ENCODE results near the gene EDIL3. TPM values are rescaled to one million over a fixed set of nuclear protein-coding genes. Genes with fewer than 3 reads are reported as not detected.

EDIL3 gene
- total RNA-seq, 6 donors from 2014 or later: 14.7 to 40.1 (median 17.7) TPM

GRCh38 chr5:84275609-84276008, 109.1 kb downstream of the EDIL3 start:
- peaks cover 0 to 4% (median 0%) of the 10 kb centered on the region in 4 donors for H3K4me1 ChIP-seq
- H3K4me3 ChIP-seq: no peak overlapping the region
- WGBS, 2 donors: 93 to 97% methylated on average over 1 of the region's 1 CpG
- TF ChIP-seq POLR2A (IDR thresholded peaks at IDR 0.05) (no peak), EP300 (IDR thresholded peaks at IDR 0.05) (no peak), CTCF (IDR thresholded peaks at IDR 0.05) (no peak), POLR2AphosphoS5 (IDR thresholded peaks at IDR 0.05) (no peak)
- no peak overlapping the region for H3K27ac ChIP-seq
- H3K9me3 ChIP-seq: no peaks in the 10 kb centered on the region
- no peak for DNase-seq
- H3K36me3 ChIP-seq: no peaks in the 10 kb centered on the region
- no peaks in the 10 kb centered on the region for H3K27me3 ChIP-seq
- ATAC-seq (ENCODE audit: low FRiP score in 2 of 2): no peak

- H3K36me3 ChIP-seq: no peaks in the 10 kb centered on the region
- 62 to 67% methylated on average over 3 of the region's 3 CpGs for WGBS, 2 donors
- peak in 1 of 2 donors; percentile 22 for DNase-seq
- H3K4me1 ChIP-seq: peaks cover 0 to 4% (median 0%) of the 10 kb centered on the region in 4 donors
- TF ChIP-seq CTCF (IDR thresholded peaks at IDR 0.05) (peak in 5 of 6 experiments; percentile 17 to 57 (median 44)), EP300 (IDR thresholded peaks at IDR 0.05) (no peak)
- no peak overlapping the region for H3K27ac ChIP-seq
- H3K27me3 ChIP-seq: no peaks in the 10 kb centered on the region
- no peaks in the 10 kb centered on the region for H3K9me3 ChIP-seq
- ATAC-seq (ENCODE audit: low FRiP score in 2 of 2): no peak
- H3K4me3 ChIP-seq: no peak overlapping the region
Observed at GRCh38 chr5:84274585-84275468, 109.9 kb downstream of the EDIL3 start.

- Histone ChIP-seq H3K27me3 (no peaks in the 10 kb centered on the region), H3K36me3 (no peaks in the 10 kb centered on the region), H3K4me1 (peaks cover 0 to 4% (median 0%) of the 10 kb centered on the region in 4 donors), H3K9me3 (no peaks in the 10 kb centered on the region), H3K4me3 (no peak overlapping the region), H3K27ac (no peak overlapping the region)
- no peak for ATAC-seq (ENCODE audit: low FRiP score in 2 of 2)
- no peak for TF ChIP-seq EP300 (IDR thresholded peaks at IDR 0.05)
- no peak for TF ChIP-seq POLR2A (IDR thresholded peaks at IDR 0.05)
- TF ChIP-seq POLR2AphosphoS5 (IDR thresholded peaks at IDR 0.05): no peak
- TF ChIP-seq CTCF (IDR thresholded peaks at IDR 0.05): no peak
- no peak for DNase-seq
- 88% methylated on average over 2 of the region's 2 CpGs for WGBS, 2 donors
Observed at GRCh38 chr5:84273517-84273883, 111.2 kb downstream of the EDIL3 start.

GRCh38 chr5:84272771-84273516, 111.7 kb downstream of the EDIL3 start:
- H3K4me3 ChIP-seq: no peak overlapping the region
- H3K36me3 ChIP-seq: no peaks in the 10 kb centered on the region
- 59 to 61% methylated on average over 6 of the region's 6 CpGs for WGBS, 2 donors
- peaks cover 0 to 4% (median 0%) of the 10 kb centered on the region in 4 donors for H3K4me1 ChIP-seq
- ATAC-seq (ENCODE audit: low FRiP score in 2 of 2) (no peak), DNase-seq (no peak)
- no peaks in the 10 kb centered on the region for H3K9me3 ChIP-seq
- H3K27ac ChIP-seq: no peak overlapping the region
- TF ChIP-seq CTCF (IDR thresholded peaks at IDR 0.05): no peak
- TF ChIP-seq POLR2AphosphoS5 (IDR thresholded peaks at IDR 0.05): no peak
- no peak for TF ChIP-seq EP300 (IDR thresholded peaks at IDR 0.05)
- no peak for TF ChIP-seq POLR2A (IDR thresholded peaks at IDR 0.05)
- no peaks in the 10 kb centered on the region for H3K27me3 ChIP-seq

Measured in upper lobe of left lung (tissue), 6 donors.